Mesenchymal stem cell (in vitro differentiated cells and primary cell): ENCODE results near the gene DLX4.

Experiments
- DNase-seq: peaks from one replicate; pipeline ENCODE4 v3.0.0-alpha.2; 2013
- H2AFZ ChIP-seq: one replicate; pipeline ENCODE4 v1.6.1; 2013; ENCODE audit warnings: low read depth, mild to moderate bottlenecking, control low read depth, inconsistent platforms, low read length, moderate library complexity
- H2AK5ac ChIP-seq: 2 replicates; pipeline ENCODE4 v1.6.1; 2013; ENCODE audit warnings: low read length, moderate library complexity, mild to moderate bottlenecking, inconsistent platforms; ENCODE audit not compliant: severe bottlenecking
- H2BK120ac ChIP-seq: one replicate; pipeline ENCODE4 v1.6.1; 2013; ENCODE audit warnings: low read depth, mild to moderate bottlenecking, inconsistent platforms, low read length, moderate library complexity
- H2BK12ac ChIP-seq, 2 experiments: one replicate each; pipeline ENCODE4 v1.6.1; 2013; ENCODE audit warnings: inconsistent platforms in 2 of 2, low read length in 2 of 2, mild to moderate bottlenecking in 2 of 2, moderate library complexity in 2 of 2, control low read depth in 1 of 2
- H2BK15ac ChIP-seq: one replicate; pipeline ENCODE4 v1.6.1; 2013; ENCODE audit warnings: mild to moderate bottlenecking, low read depth, inconsistent platforms; ENCODE audit not compliant: poor library complexity, severe bottlenecking
- H2BK5ac ChIP-seq: 2 replicates; pipeline ENCODE4 v1.6.1; 2013; ENCODE audit warnings: low read depth, mild to moderate bottlenecking, low read length, control low read depth, inconsistent platforms; ENCODE audit not compliant: poor library complexity, severe bottlenecking
- H3K14ac ChIP-seq, 2 experiments: one replicate each; pipeline ENCODE4 v1.6.1; 2013; ENCODE audit warnings: inconsistent platforms in 2 of 2, low read length in 2 of 2, control low read depth in 1 of 2, mild to moderate bottlenecking in 1 of 2, moderate library complexity in 1 of 2
- H3K18ac ChIP-seq, 2 experiments: one replicate each; pipeline ENCODE4 v1.6.1; 2013; ENCODE audit warnings: inconsistent platforms in 2 of 2, low read length in 2 of 2, control low read depth in 1 of 2, low read depth in 1 of 2, mild to moderate bottlenecking in 1 of 2
- H3K23ac ChIP-seq, 2 experiments: one replicate each; pipeline ENCODE4 v1.6.1; 2013; ENCODE audit warnings: inconsistent platforms in 2 of 2, low read length in 2 of 2, mild to moderate bottlenecking in 2 of 2, moderate library complexity in 2 of 2, control low read depth in 1 of 2
- H3K27ac ChIP-seq: 2 replicates; pipeline ENCODE4 v1.5.1; 2013; ENCODE audit warnings: mild to moderate bottlenecking, moderate library complexity, low read length, control low read depth, inconsistent platforms; ENCODE audit not compliant: poor library complexity, severe bottlenecking
- H3K27me3 ChIP-seq, 2 experiments: 2 replicates each; pipeline versions ENCODE4 v1.6.1 to v1.7.0; 2013; ENCODE audit warnings: low read length in 2 of 2, mild to moderate bottlenecking in 2 of 2, moderate library complexity in 2 of 2, control low read depth in 1 of 2, inconsistent platforms in 1 of 2; ENCODE audit not compliant: control insufficient read depth in 1 of 2, insufficient read depth in 1 of 2
- H3K36me3 ChIP-seq, 2 experiments: 2 replicates each; pipeline versions ENCODE4 v1.6.1 to v1.7.0; 2013; ENCODE audit warnings: low read length in 2 of 2, control low read depth in 1 of 2, inconsistent platforms in 1 of 2, low read depth in 1 of 2, mild to moderate bottlenecking in 1 of 2; ENCODE audit not compliant: insufficient read depth in 2 of 2, control insufficient read depth in 1 of 2
- H3K4ac ChIP-seq, 2 experiments: one replicate each; pipeline ENCODE4 v1.6.1; 2013; ENCODE audit warnings: inconsistent platforms in 2 of 2, low read length in 2 of 2, mild to moderate bottlenecking in 2 of 2, moderate library complexity in 2 of 2, control low read depth in 1 of 2, low read depth in 1 of 2
- H3K4me1 ChIP-seq: 2 replicates; pipeline ENCODE4 v1.6.1; 2013; ENCODE audit warnings: low read depth, low read length, control low read depth; ENCODE audit not compliant: control insufficient read depth, insufficient read depth
- H3K4me2 ChIP-seq: 2 replicates; pipeline ENCODE4 v1.6.1; 2013; ENCODE audit warnings: low read length, mild to moderate bottlenecking, inconsistent platforms; ENCODE audit not compliant: poor library complexity, severe bottlenecking
- H3K4me3 ChIP-seq, 2 experiments: 2 replicates each; pipeline versions ENCODE4 v1.5.1 to v1.7.0; 2013; ENCODE audit warnings: low read length in 2 of 2, mild to moderate bottlenecking in 2 of 2, control low read depth in 1 of 2, low read depth in 1 of 2; ENCODE audit not compliant: insufficient read depth in 1 of 2
- H3K79me1 ChIP-seq: replicated peaks from 2 replicates; pipeline ENCODE4 v1.6.1; 2013; ENCODE audit warnings: mild to moderate bottlenecking, control low read depth, low read length, inconsistent platforms; ENCODE audit not compliant: poor library complexity, severe bottlenecking
- H3K9ac ChIP-seq: 2 replicates; pipeline ENCODE4 v1.7.0; 2013; ENCODE audit warnings: mild to moderate bottlenecking, low read length, moderate library complexity
- H3K9me3 ChIP-seq: 2 replicates; pipeline ENCODE4 v1.7.0; 2013; ENCODE audit warnings: mild to moderate bottlenecking, low read length; ENCODE audit not compliant: control insufficient read depth
- H4K8ac ChIP-seq: one replicate; pipeline ENCODE4 v1.6.1; 2013; ENCODE audit warnings: inconsistent platforms, mild to moderate bottlenecking, low read length, moderate library complexity
- H4K91ac ChIP-seq: one replicate; pipeline ENCODE4 v1.6.1; 2013; ENCODE audit warnings: mild to moderate bottlenecking, low read length, inconsistent platforms
- WGBS: methylation state at CpG from one replicate; pipeline ENCODE4 v1.1.7; 2013; ENCODE audit warnings: mixed read lengths; 5-methylcytosine and 5-hydroxymethylcytosine counted together

The DLX4 gene

GRCh38 chr17:49924589-49924988 is 44.4 kb upstream of the DLX4 start:
- H3K27me3 ChIP-seq = peaks cover 5 to 16% of the 10 kb centered on the region in 2 experiments
- no peak overlapping the region for H3K4ac ChIP-seq
- no peaks in the 10 kb centered on the region for H3K79me1 ChIP-seq
- H2BK5ac ChIP-seq = no peak overlapping the region
- H3K9me3 ChIP-seq = no peaks in the 10 kb centered on the region
- no peak overlapping the region for H3K14ac ChIP-seq
- DNase-seq = no peak
- no peak overlapping the region for H3K4me3 ChIP-seq
- no peak overlapping the region for H2BK12ac ChIP-seq
- no peak overlapping the region for H2AK5ac ChIP-seq
- no peak overlapping the region for H3K4me2 ChIP-seq
- no peak overlapping the region for H3K9ac ChIP-seq
- H2BK15ac ChIP-seq = no peak overlapping the region
- no peaks in the 10 kb centered on the region for H3K36me3 ChIP-seq
- no peak overlapping the region for H2BK120ac ChIP-seq
- H3K27ac ChIP-seq = no peak overlapping the region
- no peak overlapping the region for H3K23ac ChIP-seq
- 83% methylated on average over 7 of the region's 7 CpGs for WGBS
- H4K8ac ChIP-seq = no peak overlapping the region
- H3K18ac ChIP-seq = no peak overlapping the region
- peaks cover 34% of the 10 kb centered on the region for H3K4me1 ChIP-seq
- H2AFZ ChIP-seq = no peak overlapping the region
- H4K91ac ChIP-seq = no peak overlapping the region

DNA sequence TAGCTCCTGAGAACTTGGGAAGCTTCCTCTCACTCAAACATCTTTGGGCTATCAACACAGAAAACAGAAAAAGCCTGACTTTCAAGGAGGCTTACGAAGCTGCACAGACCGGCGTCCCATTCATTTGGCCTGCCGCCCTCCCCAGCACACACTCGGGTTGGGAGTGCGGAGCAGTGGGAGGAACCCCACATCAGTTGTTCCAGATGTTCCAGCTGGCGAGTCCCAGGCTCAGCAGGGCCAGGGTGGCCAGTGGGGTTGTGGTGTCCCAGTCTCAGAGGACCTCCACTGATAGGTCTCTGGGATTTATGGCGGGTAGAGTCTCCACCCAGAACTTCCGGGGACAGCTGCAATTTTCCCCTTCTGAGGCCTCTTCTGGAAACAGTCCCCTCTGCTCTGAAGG is 43.1 kb upstream of the DLX4 start:
- Histone ChIP-seq H3K9me3 (no peaks in the 10 kb centered on the region), H4K8ac (no peak overlapping the region), H3K4me2 (no peak overlapping the region), H3K23ac (no peak overlapping the region), H3K79me1 (no peaks in the 10 kb centered on the region), H3K18ac (no peak overlapping the region), H3K14ac (no peak overlapping the region), H3K27ac (no peak overlapping the region), H3K9ac (peak overlapping the region; percentile 1), H3K4me1 (peaks cover 24% of the 10 kb centered on the region), H2BK120ac (no peak overlapping the region), H2BK15ac (no peak overlapping the region), H3K4me3 (no peak overlapping the region), H3K4ac (no peak overlapping the region), H2AK5ac (no peak overlapping the region), H2AFZ (no peak overlapping the region), H3K27me3 (peaks cover 9 to 16% of the 10 kb centered on the region in 2 experiments), H3K36me3 (no peaks in the 10 kb centered on the region), H4K91ac (no peak overlapping the region), H2BK12ac (no peak overlapping the region), H2BK5ac (no peak overlapping the region)
- no peak for DNase-seq
- WGBS = 90% methylated on average over 9 of the region's 9 CpGs

GRCh38 chr17:49926886-49927285 is 42.1 kb upstream of the DLX4 start:
- Histone ChIP-seq H2BK5ac (no peak overlapping the region), H2BK12ac (no peak overlapping the region), H2AK5ac (no peak overlapping the region), H3K4me3 (peak overlapping the region in 1 of 2 experiments; percentile 35), H3K23ac (no peak overlapping the region), H4K8ac (no peak overlapping the region), H3K36me3 (no peaks in the 10 kb centered on the region), H3K4me1 (peaks cover 21% of the 10 kb centered on the region), H3K27me3 (peaks cover 11 to 16% of the 10 kb centered on the region in 2 experiments), H4K91ac (no peak overlapping the region), H3K14ac (no peak overlapping the region), H3K79me1 (no peaks in the 10 kb centered on the region), H2AFZ (no peak overlapping the region), H3K4ac (no peak overlapping the region), H3K18ac (no peak overlapping the region), H2BK120ac (no peak overlapping the region), H2BK15ac (no peak overlapping the region), H3K9me3 (no peaks in the 10 kb centered on the region), H3K27ac (no peak overlapping the region), H3K4me2 (no peak overlapping the region), H3K9ac (no peak overlapping the region)
- WGBS = 78% methylated on average over 13 of the region's 13 CpGs
- no peak for DNase-seq

- H2AFZ ChIP-seq = no peak overlapping the region
- DNase-seq = no peak
- H3K9ac ChIP-seq = no peak overlapping the region
- no peaks in the 10 kb centered on the region for H3K36me3 ChIP-seq
- WGBS = 71% methylated on average over 10 of the region's 10 CpGs
- H2BK15ac ChIP-seq = no peak overlapping the region
- H3K79me1 ChIP-seq = no peaks in the 10 kb centered on the region
- peaks cover 14 to 19% of the 10 kb centered on the region in 2 experiments for H3K27me3 ChIP-seq
- H3K9me3 ChIP-seq = no peaks in the 10 kb centered on the region
- H3K18ac ChIP-seq = no peak overlapping the region
- peaks cover 17% of the 10 kb centered on the region for H3K4me1 ChIP-seq
- H2BK5ac ChIP-seq = no peak overlapping the region
- H3K14ac ChIP-seq = no peak overlapping the region
- no peak overlapping the region for H4K91ac ChIP-seq
- H2AK5ac ChIP-seq = no peak overlapping the region
- H2BK12ac ChIP-seq = no peak overlapping the region
- no peak overlapping the region for H3K4ac ChIP-seq
- no peak overlapping the region for H3K4me2 ChIP-seq
- no peak overlapping the region for H3K23ac ChIP-seq
- H3K27ac ChIP-seq = no peak overlapping the region
- no peak overlapping the region for H3K4me3 ChIP-seq
- no peak overlapping the region for H4K8ac ChIP-seq
- H2BK120ac ChIP-seq = no peak overlapping the region
Observed at GRCh38 chr17:49928126-49928800, 40.7 kb upstream of the DLX4 start.
